Progenitor cell of endocrine pancreas (in vitro differentiated cells): Measurements from ENCODE around the gene TMEM51. TPM values are rescaled to one million over a fixed set of nuclear protein-coding genes. Genes with fewer than 3 reads are reported as not detected.

Experiments
- DNase-seq: peaks from one replicate; pipeline ENCODE4 v3.0.0; 2021; ENCODE audit warnings: low spot score; ENCODE audit not compliant: unreplicated experiment
- H3K27ac Mint-ChIP-seq: 2 replicates; pipeline ENCODE4 v1.8.0; 2021; ENCODE audit warnings: mild to moderate bottlenecking, moderate library complexity, mixed read lengths
- H3K27me3 Mint-ChIP-seq: 2 replicates; pipeline ENCODE4 v1.8.0; 2021; ENCODE audit warnings: mixed read lengths
- H3K36me3 Mint-ChIP-seq: 2 replicates; pipeline ENCODE4 v1.8.0; 2022; ENCODE audit warnings: mixed read lengths; ENCODE audit not compliant: insufficient read depth
- H3K4me1 Mint-ChIP-seq: 2 replicates; pipeline ENCODE4 v1.8.0; 2021; ENCODE audit warnings: low read depth, mixed read lengths
- H3K4me3 Mint-ChIP-seq: 2 replicates; pipeline ENCODE4 v1.8.0; 2021; ENCODE audit warnings: low read depth, mild to moderate bottlenecking, moderate library complexity, mixed read lengths
- H3K9me3 Mint-ChIP-seq: 2 replicates; pipeline ENCODE4 v1.8.0; 2021; ENCODE audit warnings: low read depth, mixed read lengths
- CTCF ChIP-seq: fragments of 200-600 bp; sonication (generic); IDR thresholded peaks from one replicate; pipeline ENCODE4 v1.5.0; 2021; ENCODE audit warnings: antibody characterized with exemption, mild to moderate bottlenecking; ENCODE audit not compliant: unreplicated experiment
- total RNA-seq: library from RNA; stranded (reverse); gene quantifications from 2 replicates; pipeline ENCODE4 v1.2.1, GENCODE V29; 2021

Gene TMEM51
- total RNA-seq, 1 donor from 2014 or later: 14.8 TPM

GRCh38 chr1:15260418-15261154 lies 107.0 kb downstream of the TMEM51 start:
- no peak overlapping the region for H3K4me3 Mint-ChIP-seq

GRCh38 chr1:15261155-15262002 lies 107.8 kb downstream of the TMEM51 start:
- H3K9me3 Mint-ChIP-seq: peaks cover 3% of the 10 kb centered on the region
- DNase-seq: no peak
- H3K36me3 Mint-ChIP-seq: peaks cover 1% of the 10 kb centered on the region
- H3K27me3 Mint-ChIP-seq: peaks cover 6% of the 10 kb centered on the region
- no peak for TF ChIP-seq CTCF
- H3K4me1 Mint-ChIP-seq: no peaks in the 10 kb centered on the region
- H3K27ac Mint-ChIP-seq: no peak overlapping the region
- H3K4me3 Mint-ChIP-seq: no peak overlapping the region

More at GRCh38 chr1:15260418-15261154, 107.0 kb downstream of the TMEM51 start:
- no peaks in the 10 kb centered on the region for H3K4me1 Mint-ChIP-seq
- H3K36me3 Mint-ChIP-seq: peaks cover 1% of the 10 kb centered on the region
- no peak overlapping the region for H3K27ac Mint-ChIP-seq
- TF ChIP-seq CTCF: no peak
- DNase-seq: no peak
- peaks cover 6% of the 10 kb centered on the region for H3K27me3 Mint-ChIP-seq
- peaks cover 3% of the 10 kb centered on the region for H3K9me3 Mint-ChIP-seq

GRCh38 chr1:15262003-15262377 lies 108.4 kb downstream of the TMEM51 start:
- peaks cover 3% of the 10 kb centered on the region for H3K9me3 Mint-ChIP-seq
- no peak for DNase-seq
- H3K27ac Mint-ChIP-seq: no peak overlapping the region

GRCh38 chr1:15262706-15263105 lies 109.2 kb downstream of the TMEM51 start:
- peaks cover 1% of the 10 kb centered on the region for H3K36me3 Mint-ChIP-seq
- no peak overlapping the region for H3K27ac Mint-ChIP-seq
- no peak for TF ChIP-seq CTCF
- H3K27me3 Mint-ChIP-seq: peaks cover 2% of the 10 kb centered on the region
- H3K4me1 Mint-ChIP-seq: no peaks in the 10 kb centered on the region
- H3K9me3 Mint-ChIP-seq: peaks cover 3% of the 10 kb centered on the region
- no peak for DNase-seq
- no peak overlapping the region for H3K4me3 Mint-ChIP-seq

More at GRCh38 chr1:15262003-15262377, 108.4 kb downstream of the TMEM51 start:
- no peak overlapping the region for H3K4me3 Mint-ChIP-seq
- H3K4me1 Mint-ChIP-seq: no peaks in the 10 kb centered on the region
- TF ChIP-seq CTCF: no peak
- peaks cover 1% of the 10 kb centered on the region for H3K36me3 Mint-ChIP-seq
- peaks cover 6% of the 10 kb centered on the region for H3K27me3 Mint-ChIP-seq

- H3K36me3 Mint-ChIP-seq: peaks cover 1% of the 10 kb centered on the region
- H3K9me3 Mint-ChIP-seq: peaks cover 3% of the 10 kb centered on the region
- H3K27me3 Mint-ChIP-seq: no peaks in the 10 kb centered on the region
- TF ChIP-seq CTCF: no peak
- H3K4me3 Mint-ChIP-seq: no peak overlapping the region
- H3K27ac Mint-ChIP-seq: no peak overlapping the region
- H3K4me1 Mint-ChIP-seq: no peaks in the 10 kb centered on the region
- DNase-seq: no peak
Measured at GRCh38 chr1:15264769-15265168, 111.2 kb downstream of the TMEM51 start.
